Activated B cell treated with CpG ODN at 0.5 μM for 24 hours (primary cell): ENCODE results near the gene LRRC27. TPM values are rescaled to one million over a fixed set of nuclear protein-coding genes. Genes with fewer than 3 reads are reported as not detected.
A peak's percentile ranks its signal among the peaks of the same experiment; 100 is the strongest.

Experiments
- ATAC-seq: fragments of 200-7000 bp; cut with Tn5 transposase; one replicate; pipeline ENCODE4 v1.10.0; 2021; ENCODE audit warnings: low read depth, mild to moderate bottlenecking, moderate library complexity
- CTCF ChIA-PET: fragments of 350-600 bp; sonication (Branson Sonifier 250); formaldehyde crosslinking; loops from one replicate; lab custom pipeline; 2021; ENCODE audit warnings: antibody characterized with exemption; lab: Charles Lee
- POLR2A ChIA-PET: fragments of 350-600 bp; sonication (Branson Sonifier 250); formaldehyde crosslinking; loops from one replicate; lab custom pipeline; 2021; ENCODE audit warnings: antibody characterized with exemption; lab: Charles Lee
- DNase-seq: peaks from one replicate; pipeline ENCODE4 v3.0.0; 2022
- H3K27ac Mint-ChIP-seq: one replicate; pipeline ENCODE4 v1.8.0; 2020; ENCODE audit warnings: mixed read lengths
- H3K27me3 Mint-ChIP-seq: one replicate; pipeline ENCODE4 v1.8.0; 2021; ENCODE audit warnings: mixed read lengths
- H3K36me3 Mint-ChIP-seq: one replicate; pipeline ENCODE4 v1.8.0; 2021; ENCODE audit warnings: low read depth, mixed read lengths
- H3K4me1 Mint-ChIP-seq: one replicate; pipeline ENCODE4 v1.8.0; 2021; ENCODE audit warnings: mixed read lengths
- H3K4me3 Mint-ChIP-seq: one replicate; pipeline ENCODE4 v1.8.0; 2020; ENCODE audit warnings: mild to moderate bottlenecking, mixed read lengths
- H3K9me3 Mint-ChIP-seq: one replicate; pipeline ENCODE4 v1.8.0; 2020; ENCODE audit warnings: mixed read lengths
- intact Hi-C: fragments of 100-400 bp; cut with micrococcal nuclease; formaldehyde crosslinking; loops from one replicate; pipeline ENCODE4 v1.15.1; 2024
- total RNA-seq: library from RNA; stranded (reverse); gene quantifications from 2 replicates; pipeline ENCODE4 v1.2.3, GENCODE V29; 2022
- TF ChIP-seq, protein P1 (sequence below): fragments of 200-600 bp; IDR thresholded peaks from one replicate; pipeline ENCODE4 v1.8.0; 2022; ENCODE audit warnings: antibody characterized with exemption, mild to moderate bottlenecking

Gene LRRC27
- total RNA-seq, 1 donor from 2014 or later = 15.2 TPM

- no peak for ATAC-seq
- Mint-ChIP-seq H3K9me3 (no peaks in the 10 kb centered on the region), H3K27me3 (peaks cover 11% of the 10 kb centered on the region), H3K27ac (no peak overlapping the region), H3K4me1 (peaks cover 9% of the 10 kb centered on the region), H3K4me3 (no peak overlapping the region), H3K36me3 (no peaks in the 10 kb centered on the region)
- no peak for DNase-seq
- TF ChIP-seq, protein P1, sequence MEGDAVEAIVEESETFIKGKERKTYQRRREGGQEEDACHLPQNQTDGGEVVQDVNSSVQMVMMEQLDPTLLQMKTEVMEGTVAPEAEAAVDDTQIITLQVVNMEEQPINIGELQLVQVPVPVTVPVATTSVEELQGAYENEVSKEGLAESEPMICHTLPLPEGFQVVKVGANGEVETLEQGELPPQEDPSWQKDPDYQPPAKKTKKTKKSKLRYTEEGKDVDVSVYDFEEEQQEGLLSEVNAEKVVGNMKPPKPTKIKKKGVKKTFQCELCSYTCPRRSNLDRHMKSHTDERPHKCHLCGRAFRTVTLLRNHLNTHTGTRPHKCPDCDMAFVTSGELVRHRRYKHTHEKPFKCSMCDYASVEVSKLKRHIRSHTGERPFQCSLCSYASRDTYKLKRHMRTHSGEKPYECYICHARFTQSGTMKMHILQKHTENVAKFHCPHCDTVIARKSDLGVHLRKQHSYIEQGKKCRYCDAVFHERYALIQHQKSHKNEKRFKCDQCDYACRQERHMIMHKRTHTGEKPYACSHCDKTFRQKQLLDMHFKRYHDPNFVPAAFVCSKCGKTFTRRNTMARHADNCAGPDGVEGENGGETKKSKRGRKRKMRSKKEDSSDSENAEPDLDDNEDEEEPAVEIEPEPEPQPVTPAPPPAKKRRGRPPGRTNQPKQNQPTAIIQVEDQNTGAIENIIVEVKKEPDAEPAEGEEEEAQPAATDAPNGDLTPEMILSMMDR = no peak
- ChIA-PET CTCF (no interaction called here), POLR2A (no interaction called here)
- intact Hi-C loops = no loop called here
Observed at GRCh38 chr10:132303361-132304115, 28.5 kb upstream of the LRRC27 start.

GRCh38 chr10:132304756-132305509, 27.1 kb upstream of the LRRC27 start:
- Mint-ChIP-seq H3K4me1 (peaks cover 11% of the 10 kb centered on the region), H3K9me3 (no peaks in the 10 kb centered on the region), H3K27ac (no peak overlapping the region), H3K36me3 (no peaks in the 10 kb centered on the region), H3K4me3 (no peak overlapping the region), H3K27me3 (peaks cover 11% of the 10 kb centered on the region)
- DNase-seq (no peak), ATAC-seq (no peak)
- ChIA-PET CTCF (no interaction called here), POLR2A (no interaction called here)
- TF ChIP-seq, protein P1 = no peak
- intact Hi-C loops = loop anchor here (5.0 kb wide), 2 partner anchors 163 to 1002 kb away; partner anchors contain the start of genes TUBGCP2 and ZNF511

GRCh38 chr10:132305654-132306342, 26.2 kb upstream of the LRRC27 start:
- H3K27ac Mint-ChIP-seq = no peak overlapping the region

DNA sequence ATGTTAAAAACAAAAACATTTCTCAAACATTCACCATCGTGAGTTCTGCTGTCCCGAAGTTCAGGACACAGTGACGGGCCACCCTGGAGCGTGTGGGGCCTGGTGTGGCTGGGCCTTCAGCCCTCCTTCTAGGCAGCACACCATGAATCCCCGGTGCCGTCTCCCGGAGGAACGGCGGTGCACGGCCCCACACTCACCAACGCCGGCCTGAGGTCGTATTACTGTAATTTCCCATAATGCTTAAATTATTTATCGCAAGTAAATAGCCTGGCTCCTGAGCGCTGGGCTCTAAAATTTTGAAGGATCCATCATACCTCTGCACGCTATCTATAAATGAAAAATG, 25.7 kb upstream of the LRRC27 start:
- intact Hi-C loops = loop anchor here (5.0 kb wide), 2 partner anchors 164 to 1001 kb away; partner anchors contain the start of genes TUBGCP2 and ZNF511
- Mint-ChIP-seq H3K36me3 (no peaks in the 10 kb centered on the region), H3K4me3 (peak overlapping the region; percentile 86), H3K4me1 (peaks cover 11% of the 10 kb centered on the region), H3K27me3 (peaks cover 11% of the 10 kb centered on the region), H3K27ac (no peak overlapping the region), H3K9me3 (no peaks in the 10 kb centered on the region)
- DNase-seq (no peak), ATAC-seq (no peak)
- ChIA-PET CTCF (no interaction called here), POLR2A (no interaction called here)
- TF ChIP-seq, protein P1 = no peak

More at GRCh38 chr10:132305654-132306342, 26.2 kb upstream of the LRRC27 start:
- Mint-ChIP-seq H3K4me3 (peak overlapping the region; percentile 55), H3K4me1 (peaks cover 11% of the 10 kb centered on the region), H3K9me3 (no peaks in the 10 kb centered on the region), H3K36me3 (no peaks in the 10 kb centered on the region), H3K27me3 (peaks cover 11% of the 10 kb centered on the region)
- CTCF ChIA-PET = no interaction called here
- ATAC-seq (no peak), DNase-seq (no peak)
- TF ChIP-seq, protein P1 = no peak
- intact Hi-C loops = loop anchor here (5.0 kb wide), 2 partner anchors 163 to 1002 kb away; partner anchors contain the start of genes TUBGCP2 and ZNF511
- POLR2A ChIA-PET = no interaction called here
